Hematopoietic multipotent progenitor cell (in vitro differentiated cells): ENCODE results near the gene PDPR. TPM values are rescaled to one million over a fixed set of nuclear protein-coding genes. Genes with fewer than 3 reads are reported as not detected.
"Not testable (repeated sequence)": the region's sequence is repeated elsewhere in the genome, so short reads cannot be mapped to it uniquely, and the experiment has no call there.

ENCODE experiments used
- DNase-seq, 3 donors: peaks; one replicate each; pipeline ENCODE4 v3.0.0-alpha.2; 2011 to 2015; ENCODE audit warnings: low read depth in 2 of 3, low spot score in 2 of 3
- total RNA-seq: library from RNA; depleted of rRNA; stranded (reverse); fragments of >200 nt; gene quantifications from one replicate; pipeline ENCODE4 v1.2.3, GENCODE V29; 2012

The PDPR gene
- total RNA-seq, 1 donor, result 30.4 TPM

- not testable (repeated sequence) for DNase-seq
Observed at GRCh38 chr16:70126226-70126625, 12.1 kb downstream of the PDPR start.

- not testable (repeated sequence) for DNase-seq
Observed at GRCh38 chr16:70127706-70128105, 13.6 kb downstream of the PDPR start.

DNA sequence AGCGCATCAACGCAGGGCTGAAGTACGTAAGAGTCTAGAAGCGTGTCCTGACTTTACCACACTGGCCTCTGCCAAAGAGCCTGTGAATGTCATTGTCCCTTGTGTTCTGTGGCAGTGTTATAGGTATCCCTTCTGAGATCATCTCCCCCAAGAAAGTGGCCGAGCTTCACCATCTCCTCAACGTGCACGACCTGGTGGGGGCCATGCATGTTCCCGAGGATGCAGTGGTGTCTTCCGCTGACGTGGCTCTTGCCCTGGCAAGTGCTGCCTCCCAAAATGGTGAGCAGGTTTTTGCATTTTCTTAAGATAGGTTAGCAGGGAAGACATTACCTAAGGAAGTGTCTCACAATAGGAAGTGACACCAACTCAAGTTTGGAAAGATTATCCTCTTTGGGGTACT is 14.7 kb downstream of the PDPR start:
- DNase-seq, result not testable (repeated sequence)

DNA sequence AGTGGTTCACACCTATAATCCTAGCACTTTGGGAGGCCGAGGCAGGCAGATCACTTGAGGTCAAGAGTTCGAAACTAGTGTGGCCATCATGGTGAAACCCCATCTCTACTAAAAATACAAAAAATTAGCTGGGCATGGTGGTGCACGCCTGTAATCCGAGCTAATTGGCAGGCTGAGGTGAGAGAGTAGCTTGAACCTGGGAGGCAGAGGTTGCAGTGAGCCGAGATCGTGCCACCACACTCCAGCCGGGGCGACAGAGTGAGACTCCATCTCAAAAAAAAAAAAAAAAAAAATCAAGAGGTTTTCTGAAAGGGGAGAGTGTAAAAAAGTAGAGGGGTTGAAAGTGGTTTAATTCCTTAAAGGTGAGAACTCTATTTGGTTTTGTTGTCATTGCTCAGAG is 21.7 kb downstream of the PDPR start:
- DNase-seq, result not testable (repeated sequence)

GRCh38 chr16:70136595-70136994 is 22.5 kb downstream of the PDPR start:
- not testable (repeated sequence) for DNase-seq

- DNase-seq, result not testable (repeated sequence)
Observed at GRCh38 chr16:70142739-70143138, 28.6 kb downstream of the PDPR start.

DNA sequence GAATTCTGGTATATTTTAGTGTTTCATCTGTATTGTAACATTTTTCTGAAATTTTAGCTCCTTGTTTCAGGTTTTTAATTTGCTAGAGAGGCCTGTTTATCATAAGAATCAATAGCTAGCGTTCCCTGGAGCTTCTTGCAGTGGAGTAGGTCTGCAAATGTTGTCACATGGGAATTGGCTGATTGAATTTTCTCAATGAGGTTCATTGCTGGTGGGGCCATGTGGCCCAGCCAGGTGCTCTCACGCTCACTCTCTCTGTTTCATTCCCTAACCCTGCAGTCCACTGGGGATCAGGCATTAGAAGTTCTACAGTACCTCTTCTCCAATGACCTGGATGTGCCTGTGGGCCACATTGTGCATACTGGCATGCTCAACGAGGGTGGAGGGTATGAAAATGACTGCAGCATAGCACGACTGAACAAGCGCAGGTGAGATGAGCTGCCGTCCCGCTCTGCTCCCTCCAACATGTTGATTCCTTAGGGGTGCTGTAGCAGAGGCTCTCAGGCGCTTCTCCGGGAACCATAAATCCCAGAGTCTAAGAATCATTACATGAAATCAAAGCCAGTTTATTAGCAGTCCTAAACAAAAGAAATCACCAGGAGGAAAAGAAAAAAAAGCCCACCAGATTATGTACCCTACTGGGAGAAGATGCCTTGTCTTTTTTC is 29.2 kb downstream of the PDPR start:
- DNase-seq, result not testable (repeated sequence)

GRCh38 chr16:70147853-70148252 is 33.7 kb downstream of the PDPR start:
- DNase-seq, result not testable (repeated sequence)

- not testable (repeated sequence) for DNase-seq
Observed at GRCh38 chr16:70148453-70148852, 34.3 kb downstream of the PDPR start.

- DNase-seq, result not testable (repeated sequence)
Observed at GRCh38 chr16:70149296-70149695, 35.2 kb downstream of the PDPR start.

DNA sequence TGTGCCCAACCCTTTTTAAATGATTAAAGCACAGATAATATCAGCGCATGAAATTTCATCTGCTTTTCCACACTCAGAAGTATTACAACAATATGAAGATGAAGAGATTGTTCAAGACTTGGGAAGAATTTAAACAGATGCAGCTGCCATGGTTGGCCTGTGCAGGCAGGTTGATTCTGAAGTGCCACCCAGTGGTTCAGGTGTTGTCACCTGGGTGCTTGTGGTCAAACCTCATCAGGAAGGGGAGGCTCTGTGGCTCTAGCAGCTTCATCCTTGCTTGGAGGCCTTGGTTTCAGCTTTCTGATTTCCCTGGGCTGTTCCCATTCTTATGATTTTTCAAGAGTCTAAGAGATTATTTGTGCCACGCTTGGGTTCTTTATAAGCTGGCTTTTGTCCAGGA is 37.3 kb downstream of the PDPR start:
- no peak for DNase-seq

DNA sequence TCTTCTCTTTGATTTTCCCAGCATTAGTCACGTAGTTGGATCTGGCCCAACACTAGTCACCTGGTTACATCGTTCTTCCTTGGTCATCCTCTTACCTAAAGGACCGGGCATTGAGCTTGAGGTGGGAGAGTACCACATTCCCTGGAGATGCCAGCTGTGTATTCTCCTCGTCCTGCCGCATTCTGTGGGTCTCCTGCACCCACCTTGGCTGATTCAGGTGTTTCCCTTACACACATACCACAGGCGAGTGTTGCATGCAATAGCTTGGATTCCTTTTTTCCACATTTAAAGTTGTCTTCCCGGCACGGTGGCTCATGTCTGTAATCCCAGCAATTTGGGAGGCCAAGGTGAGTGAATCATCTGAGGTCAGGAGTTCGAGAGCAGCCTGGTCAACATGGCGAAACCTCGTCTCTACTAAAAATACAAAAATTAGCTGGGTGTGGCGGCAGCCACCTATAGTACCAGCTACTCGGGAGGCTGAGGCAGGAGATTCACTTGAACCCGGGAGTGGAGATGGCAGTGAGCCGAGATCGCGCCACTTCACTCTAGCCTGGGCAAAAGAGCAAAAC is 37.9 kb downstream of the PDPR start:
- DNase-seq, result no peak

GRCh38 chr16:70152578-70153302 is 38.6 kb downstream of the PDPR start:
- DNase-seq, result no peak

- not testable (repeated sequence) for DNase-seq
Observed at GRCh38 chr16:70154736-70155135, 40.6 kb downstream of the PDPR start.

DNA sequence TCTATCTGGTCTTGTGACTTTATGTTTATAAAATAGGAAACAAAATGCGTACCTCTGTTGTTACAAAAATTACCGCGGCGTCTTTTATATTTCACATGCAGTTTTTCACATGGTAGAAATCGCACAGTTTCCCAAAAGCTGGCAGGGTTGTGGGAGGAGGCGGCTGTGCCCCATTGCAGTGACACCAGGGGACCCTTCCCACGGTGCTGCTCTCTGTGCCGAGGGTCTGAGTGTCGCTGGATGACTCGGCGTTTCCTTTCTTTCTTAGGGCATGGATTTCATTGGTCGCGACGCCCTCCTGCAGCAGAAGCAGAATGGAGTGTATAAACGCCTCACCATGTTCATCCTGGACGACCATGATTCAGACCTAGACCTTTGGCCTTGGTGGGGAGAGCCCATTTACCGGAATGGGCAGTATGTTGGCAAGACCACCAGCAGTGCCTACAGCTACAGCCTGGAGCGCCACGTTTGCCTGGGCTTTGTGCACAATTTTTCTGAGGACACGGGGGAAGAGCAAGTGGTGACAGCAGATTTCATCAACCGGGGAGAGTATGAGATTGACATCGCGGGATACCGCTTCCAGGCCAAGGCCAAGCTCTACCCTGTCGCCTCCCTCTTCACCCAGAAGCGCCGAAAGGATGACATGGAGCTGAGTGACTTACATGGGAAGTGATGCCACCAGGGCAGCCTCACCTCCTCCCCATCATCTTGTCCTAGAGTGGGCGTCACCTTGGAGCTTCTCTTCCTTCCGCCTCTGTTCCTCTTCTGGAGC is 42.3 kb downstream of the PDPR start:
- DNase-seq, result no peak

DNA sequence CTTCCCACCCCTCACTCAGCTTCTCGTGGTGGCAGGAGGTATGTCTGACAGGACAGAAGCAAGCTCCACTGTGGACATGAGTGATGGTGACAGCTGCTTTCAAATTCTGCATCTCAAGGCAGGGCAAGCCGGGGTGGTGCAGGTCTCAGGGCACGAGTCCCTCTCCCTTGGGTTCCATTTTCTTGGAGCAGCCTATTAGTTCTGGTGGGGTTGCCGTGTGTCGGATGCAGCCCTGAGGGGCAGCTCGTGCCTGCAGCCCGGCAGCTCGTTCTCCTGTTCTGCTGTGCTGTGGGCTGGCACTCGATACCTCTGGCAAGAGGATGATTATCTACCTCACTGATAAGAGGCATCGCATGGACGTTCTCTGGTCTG is 43.0 kb downstream of the PDPR start:
- no peak for DNase-seq

- no peak for DNase-seq
Observed at GRCh38 chr16:70157477-70158260, 43.5 kb downstream of the PDPR start.

GRCh38 chr16:70158261-70158939 is 44.3 kb downstream of the PDPR start:
- DNase-seq, result no peak

DNA sequence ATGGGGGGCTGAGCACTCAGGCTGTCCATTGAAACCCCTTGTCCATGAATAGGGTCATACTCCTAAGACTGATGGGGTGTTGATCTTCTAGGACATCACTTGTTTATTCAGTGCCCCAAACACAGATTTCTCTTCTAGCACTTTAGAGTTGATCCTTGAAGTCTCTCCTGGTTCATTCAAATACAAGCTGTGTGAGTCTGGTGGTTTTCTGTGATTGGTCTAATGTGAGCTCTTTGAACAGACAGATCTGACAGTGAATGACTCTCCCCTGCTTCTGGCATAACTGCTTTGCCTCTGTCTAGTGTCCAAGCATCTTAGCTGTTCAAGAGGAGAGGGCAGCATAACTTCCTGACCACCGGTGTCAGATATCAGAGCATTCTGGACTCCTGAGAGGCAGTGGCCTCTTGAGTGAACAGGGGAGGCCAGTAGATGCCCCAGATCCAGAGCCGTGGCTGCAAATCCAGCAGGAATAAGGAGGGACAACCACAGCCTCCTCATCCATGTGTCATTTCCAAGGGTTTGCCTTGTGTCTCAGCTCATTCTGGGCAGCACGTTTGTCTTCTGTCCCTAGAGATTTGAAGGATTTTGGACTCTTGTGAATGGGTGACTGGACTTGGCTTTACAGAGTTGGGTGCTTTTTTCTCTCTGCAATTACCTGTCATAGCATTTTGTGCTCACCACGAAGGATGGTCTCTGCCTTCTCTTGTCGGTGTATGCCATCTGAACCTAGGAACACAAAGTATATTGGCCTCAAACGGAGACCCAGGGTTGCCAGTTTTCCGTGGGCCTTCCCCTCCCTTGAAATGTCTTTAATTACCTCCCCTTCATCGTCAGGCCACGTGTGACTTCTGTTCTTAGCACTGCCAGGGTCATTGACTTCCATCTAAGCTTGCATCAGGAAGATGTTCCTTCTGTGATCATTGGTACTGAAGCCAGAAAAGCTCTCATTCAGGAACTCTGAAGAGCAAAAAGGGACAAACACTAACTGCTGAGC is 45.5 kb downstream of the PDPR start:
- no peak for DNase-seq
